GM21737 (cell line): Measurements from ENCODE around the gene MLXIPL.
"Not testable (repeated sequence)": the region's sequence is repeated elsewhere in the genome, so short reads cannot be mapped to it uniquely, and the experiment has no call there.

ENCODE experiments used
- ATAC-seq: cut with Tn5 transposase; IDR thresholded peaks from one replicate; pipeline ENCODE4 v1.9.1; 2021; ENCODE audit warnings: mild to moderate bottlenecking, moderate library complexity; ENCODE audit not compliant: unreplicated experiment

Gene MLXIPL

DNA sequence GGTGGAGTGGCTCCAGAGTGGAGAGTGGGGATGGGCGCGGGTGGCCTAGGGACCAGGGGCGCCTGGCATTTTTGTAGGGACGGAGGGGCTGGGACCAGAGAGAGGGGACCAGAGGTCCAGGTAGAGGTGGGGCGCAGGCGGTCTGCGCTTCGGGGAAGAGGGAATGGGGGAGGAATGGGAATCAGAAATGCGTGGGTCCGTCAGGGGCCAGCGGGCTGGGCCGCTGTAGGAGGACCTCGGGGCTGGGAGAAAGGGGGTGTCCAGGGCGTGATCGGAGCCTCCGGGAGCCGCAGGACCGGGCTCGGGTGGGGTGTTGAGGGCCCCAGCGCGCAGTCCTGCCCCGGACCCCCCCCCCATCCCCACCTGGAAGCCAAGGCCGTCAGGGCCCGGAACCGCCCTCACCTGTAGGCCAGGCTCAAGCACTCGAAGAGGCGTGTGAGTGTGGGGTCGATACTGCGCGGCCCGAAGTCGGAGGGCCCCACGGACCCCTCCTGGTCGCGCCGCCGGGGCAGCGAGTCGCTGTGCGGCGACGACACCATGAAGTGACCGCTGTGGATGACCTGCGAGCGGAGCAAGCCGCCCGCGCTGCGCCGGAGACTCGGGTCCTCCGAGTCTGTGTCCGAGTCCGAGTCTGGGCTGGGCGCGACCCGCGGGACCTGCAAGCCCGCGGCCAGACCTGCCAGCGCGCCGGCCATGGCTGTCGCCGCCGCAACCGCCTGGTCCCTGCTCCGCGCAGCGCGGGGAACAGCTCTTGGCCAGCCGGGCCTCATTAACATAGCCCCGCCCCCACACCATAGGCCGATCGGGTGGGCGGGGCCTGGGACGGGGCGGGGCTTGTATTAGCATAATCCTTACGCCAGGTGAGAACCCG is at the start of gene MLXIPL:
MLXIPL (minus strand) TSS at position 725 of the 871 bp plus-strand sequence; CDS start at position 695, 30 bp downstream.
- no peak for ATAC-seq

DNA sequence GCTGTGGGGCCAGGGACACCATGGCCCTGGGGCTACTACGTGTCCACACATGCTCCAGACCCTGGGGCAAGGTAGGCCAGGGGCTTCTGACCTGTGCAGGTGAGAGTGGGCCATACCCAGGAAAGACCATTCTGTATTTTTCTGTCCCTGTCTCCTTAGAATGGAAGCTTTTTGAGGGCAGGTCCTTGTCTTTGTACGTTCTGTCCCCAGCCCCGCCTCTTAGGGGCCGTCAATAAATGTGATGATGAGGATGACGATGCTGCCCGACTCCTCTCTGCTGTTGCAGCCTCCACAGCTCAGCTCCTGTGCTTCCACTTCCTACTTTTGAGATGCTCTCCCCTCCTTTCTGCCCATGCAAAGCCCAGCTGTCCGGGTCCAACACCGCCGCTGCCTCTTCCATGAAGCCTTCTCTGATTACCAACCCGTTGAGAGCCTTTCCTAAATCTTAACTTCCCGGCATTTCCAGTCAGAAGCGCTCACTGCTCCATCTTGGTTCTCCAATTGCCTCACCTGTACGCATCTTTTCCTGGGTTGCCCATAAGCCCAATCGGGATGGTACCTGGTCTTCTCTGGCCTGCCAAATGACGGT is 47.6 kb upstream of the MLXIPL start:
- ATAC-seq, result no peak

GRCh38 chr7:73671322-73671661 is 47.0 kb upstream of the MLXIPL start:
- no peak for ATAC-seq

- ATAC-seq, result no peak
Observed at GRCh38 chr7:73669858-73670385, 45.6 kb upstream of the MLXIPL start.

GRCh38 chr7:73669288-73669701 is 45.0 kb upstream of the MLXIPL start:
- no peak for ATAC-seq

DNA sequence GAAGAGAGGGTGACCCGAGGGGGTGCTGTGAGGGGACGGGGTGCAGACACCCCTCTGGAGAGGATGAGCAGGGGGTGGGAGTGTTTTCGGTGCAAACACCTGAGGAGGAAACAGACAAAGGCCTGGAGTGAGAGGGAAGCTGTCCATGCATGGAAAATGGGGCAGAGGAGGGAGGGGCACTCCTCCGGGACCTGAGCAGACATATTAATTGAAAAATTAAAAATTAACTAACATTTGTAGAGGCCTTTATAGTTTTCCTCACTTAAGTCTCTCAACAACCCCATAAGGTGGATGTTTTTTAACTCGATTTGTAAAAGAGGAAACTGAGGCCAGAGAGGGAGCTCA is 44.5 kb upstream of the MLXIPL start:
- ATAC-seq, result no peak

GRCh38 chr7:73668103-73668885 is 44.0 kb upstream of the MLXIPL start:
- ATAC-seq, result no peak

DNA sequence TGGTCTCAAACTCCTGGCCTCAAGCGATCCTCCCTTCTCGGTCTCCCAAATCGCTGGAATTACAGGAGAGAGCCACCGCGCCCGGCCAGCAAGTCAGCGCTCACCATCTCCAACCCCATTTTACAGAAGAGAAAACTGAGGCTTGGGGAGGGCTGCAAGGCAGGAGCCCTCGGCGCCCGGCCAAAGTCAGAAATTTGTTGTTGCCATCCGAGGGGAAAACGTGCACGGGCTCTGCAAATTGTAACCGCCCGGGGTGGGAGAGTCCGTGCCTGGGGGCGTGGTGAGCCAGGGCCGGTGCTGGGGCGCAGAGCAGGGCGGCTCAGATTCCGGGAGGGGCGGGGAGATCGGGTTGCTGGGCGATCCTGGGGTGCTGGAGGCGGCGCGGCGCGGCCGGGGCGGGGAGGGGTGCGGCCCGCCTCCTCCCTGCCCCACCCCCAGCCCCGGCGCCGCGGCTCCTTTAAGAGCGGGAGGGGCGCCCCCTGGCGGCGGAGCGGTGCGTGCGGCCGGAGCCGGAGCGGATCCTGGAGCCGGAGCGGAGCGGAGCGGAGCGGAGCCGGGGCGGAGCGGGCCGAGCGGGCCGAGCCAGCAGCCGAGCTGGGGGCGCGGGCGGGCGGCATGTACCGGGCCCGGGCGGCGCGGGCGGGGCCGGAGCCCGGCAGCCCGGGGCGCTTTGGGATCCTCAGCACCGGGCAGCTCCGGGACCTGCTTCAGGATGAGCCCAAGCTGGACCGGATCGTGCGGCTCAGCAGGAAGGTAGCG is 43.2 kb upstream of the MLXIPL start, which contains the start of gene VPS37D:
VPS37D (plus strand) TSS at position 488 of the 759 bp plus-strand sequence; CDS start at position 616, 128 bp downstream.
- peak; percentile 82 for ATAC-seq

- no peak for ATAC-seq
Observed at GRCh38 chr7:73663033-73663432, 38.7 kb upstream of the MLXIPL start.

DNA sequence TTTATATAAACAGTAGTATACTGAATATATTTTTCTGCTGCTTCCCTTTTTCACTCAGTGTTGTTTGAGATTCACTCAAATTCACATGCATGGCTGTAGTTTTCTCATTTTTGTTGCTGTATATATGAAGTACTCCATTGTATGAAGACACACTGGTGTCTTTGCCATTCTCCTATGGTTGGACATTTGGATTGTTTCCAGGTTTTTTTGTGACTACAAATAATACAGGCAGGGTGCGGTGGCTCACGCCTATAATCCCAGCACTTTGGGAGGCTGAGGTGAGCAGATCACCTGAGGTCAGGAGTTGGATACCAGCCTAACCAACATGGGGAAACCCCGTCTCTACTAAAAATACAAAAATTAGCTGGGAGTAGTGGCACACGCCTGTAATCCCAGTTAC is 36.3 kb upstream of the MLXIPL start:
- ATAC-seq, result not testable (repeated sequence)

- ATAC-seq, result no peak
Observed at GRCh38 chr7:73659983-73660382, 35.7 kb upstream of the MLXIPL start.

DNA sequence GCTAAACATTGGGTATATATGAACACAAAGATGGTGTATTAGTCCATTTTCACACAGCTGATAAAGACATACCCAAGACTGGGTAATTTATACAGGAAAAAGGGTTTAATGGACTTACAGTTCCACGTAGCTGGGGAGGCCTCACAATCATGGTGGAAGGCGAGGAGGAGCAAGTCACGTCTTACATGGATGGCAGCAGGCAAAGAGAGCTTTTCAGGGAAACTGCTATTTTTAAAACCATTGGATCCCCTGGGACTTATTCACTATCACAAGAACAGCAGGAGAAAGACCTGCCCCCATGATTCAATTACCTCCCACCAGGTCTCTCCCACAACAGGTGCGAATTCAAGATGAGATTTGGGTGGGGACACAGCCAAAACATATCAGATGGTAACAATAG is 31.0 kb upstream of the MLXIPL start:
- ATAC-seq, result not testable (repeated sequence)

DNA sequence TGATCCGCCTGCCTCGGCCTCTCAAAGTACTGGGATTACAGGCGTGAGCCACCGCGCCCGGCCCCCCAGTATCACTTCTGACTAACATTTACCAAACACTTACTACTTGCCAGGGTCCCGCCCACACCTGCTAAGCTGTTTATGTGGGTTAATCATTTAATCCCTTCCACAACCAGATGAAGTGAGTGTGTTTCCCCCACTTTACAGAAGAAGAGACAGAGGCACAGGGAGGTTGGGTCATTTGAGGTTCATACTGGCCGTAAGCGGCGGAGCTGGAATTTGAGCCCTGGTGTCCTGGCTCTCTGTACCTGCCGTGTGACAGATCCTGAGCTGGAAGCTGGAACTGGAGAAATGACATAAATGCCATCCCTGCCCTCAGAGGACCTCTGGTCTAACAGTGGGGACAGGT is 28.2 kb upstream of the MLXIPL start:
- ATAC-seq, result no peak

DNA sequence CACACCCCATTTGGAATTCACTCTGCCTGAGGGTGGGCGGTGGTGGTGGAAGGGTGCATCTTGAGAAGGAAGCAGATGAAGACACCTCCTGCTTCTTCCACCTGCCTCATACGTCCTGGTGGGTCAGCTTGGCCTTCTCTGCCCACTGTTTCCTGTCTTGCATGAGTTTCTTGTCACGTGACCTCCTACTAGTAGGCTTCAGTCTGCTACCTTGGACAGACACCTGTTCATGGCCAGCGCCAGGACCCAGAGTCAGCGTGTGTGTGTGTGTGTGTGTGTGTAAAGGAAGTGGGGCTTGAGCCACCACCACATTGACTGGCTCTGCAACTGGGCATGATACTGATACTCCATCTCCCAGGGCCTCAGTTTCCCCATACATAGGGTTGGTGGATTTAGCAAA is 26.2 kb upstream of the MLXIPL start:
- ATAC-seq, result no peak

- ATAC-seq, result no peak
Observed at GRCh38 chr7:73649576-73649975, 25.3 kb upstream of the MLXIPL start.

GRCh38 chr7:73648593-73649332 is 24.4 kb upstream of the MLXIPL start:
- ATAC-seq, result no peak

- no peak for ATAC-seq
Observed at GRCh38 chr7:73647725-73648592, 23.6 kb upstream of the MLXIPL start.

GRCh38 chr7:73646785-73647724 is 22.7 kb upstream of the MLXIPL start:
- no peak for ATAC-seq
